ENCODE measurements around the gene SYTL3.
"Not testable (repeated sequence)": the region's sequence is repeated elsewhere in the genome, so short reads cannot be mapped to it uniquely, and the experiment has no call there.

SYTL3 gene

DNA sequence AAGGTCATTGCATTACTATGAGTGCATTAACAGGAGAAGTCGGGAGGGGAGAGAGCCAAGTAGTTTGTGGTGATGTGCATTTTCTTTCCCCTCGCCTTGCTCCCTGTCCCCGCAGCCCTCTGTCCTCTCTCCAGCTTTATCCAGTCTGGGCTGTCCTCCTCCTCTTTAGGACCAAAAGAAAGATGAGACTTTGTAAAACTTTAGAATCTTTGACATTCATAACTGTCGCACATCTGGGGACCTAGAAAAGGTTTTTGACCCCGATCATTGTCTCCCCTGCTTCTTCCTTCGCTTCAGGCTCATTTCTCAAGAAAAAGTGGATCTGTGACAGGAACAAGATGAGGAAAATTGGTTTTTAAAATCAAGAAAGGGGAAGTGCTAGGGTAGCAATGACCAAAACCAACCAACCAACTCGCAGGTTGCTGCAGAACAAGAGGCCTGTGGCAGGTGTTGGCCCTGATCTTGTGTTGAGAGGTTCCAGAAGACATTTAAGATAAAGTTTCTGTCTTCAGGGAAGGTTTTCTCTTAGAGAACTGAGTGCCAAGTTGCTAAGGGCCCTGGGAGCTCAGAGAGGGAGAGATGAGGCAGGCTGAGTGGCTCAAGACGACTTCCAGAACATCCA, 17.6 kb downstream of the SYTL3 start:
- TF ChIP-seq, protein P1, sequence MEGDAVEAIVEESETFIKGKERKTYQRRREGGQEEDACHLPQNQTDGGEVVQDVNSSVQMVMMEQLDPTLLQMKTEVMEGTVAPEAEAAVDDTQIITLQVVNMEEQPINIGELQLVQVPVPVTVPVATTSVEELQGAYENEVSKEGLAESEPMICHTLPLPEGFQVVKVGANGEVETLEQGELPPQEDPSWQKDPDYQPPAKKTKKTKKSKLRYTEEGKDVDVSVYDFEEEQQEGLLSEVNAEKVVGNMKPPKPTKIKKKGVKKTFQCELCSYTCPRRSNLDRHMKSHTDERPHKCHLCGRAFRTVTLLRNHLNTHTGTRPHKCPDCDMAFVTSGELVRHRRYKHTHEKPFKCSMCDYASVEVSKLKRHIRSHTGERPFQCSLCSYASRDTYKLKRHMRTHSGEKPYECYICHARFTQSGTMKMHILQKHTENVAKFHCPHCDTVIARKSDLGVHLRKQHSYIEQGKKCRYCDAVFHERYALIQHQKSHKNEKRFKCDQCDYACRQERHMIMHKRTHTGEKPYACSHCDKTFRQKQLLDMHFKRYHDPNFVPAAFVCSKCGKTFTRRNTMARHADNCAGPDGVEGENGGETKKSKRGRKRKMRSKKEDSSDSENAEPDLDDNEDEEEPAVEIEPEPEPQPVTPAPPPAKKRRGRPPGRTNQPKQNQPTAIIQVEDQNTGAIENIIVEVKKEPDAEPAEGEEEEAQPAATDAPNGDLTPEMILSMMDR (IDR thresholded peaks at IDR 0.05; ENCODE audit: borderline replicate concordance, control extremely low read depth, extremely low read depth, insufficient read depth, missing control alignments): no peak
- DNase-seq (ENCODE audit: low spot score): no peak
- in situ Hi-C loops (cut with MboI; ENCODE audit: low sequenced_read_pairs, unreplicated experiment): no loop called here

DNA sequence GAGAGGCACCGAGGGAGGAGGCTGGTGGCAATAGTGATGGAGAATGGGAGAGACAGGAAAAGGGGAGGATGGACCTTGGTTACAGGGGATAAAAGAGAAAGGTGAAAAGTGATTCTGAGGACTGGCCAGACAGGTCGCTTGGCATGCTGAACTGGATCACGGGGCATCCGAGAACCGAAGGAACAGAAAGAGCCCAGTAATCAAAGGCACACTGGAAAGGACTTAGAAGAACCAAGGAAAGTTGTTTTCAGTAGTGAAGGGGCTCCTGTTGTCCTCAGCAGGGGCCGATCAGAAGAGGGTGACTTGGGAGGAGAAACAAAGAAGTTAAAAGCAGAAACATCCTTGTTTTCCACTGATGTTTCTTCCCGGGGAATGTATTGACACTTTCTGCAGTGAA, 18.9 kb downstream of the SYTL3 start:
- no peak for DNase-seq (ENCODE audit: low spot score)
- in situ Hi-C loops (cut with MboI; ENCODE audit: low sequenced_read_pairs, unreplicated experiment): no loop called here
- TF ChIP-seq, protein P1 (IDR thresholded peaks at IDR 0.05; ENCODE audit: borderline replicate concordance, control extremely low read depth, extremely low read depth, insufficient read depth, missing control alignments): no peak

DNA sequence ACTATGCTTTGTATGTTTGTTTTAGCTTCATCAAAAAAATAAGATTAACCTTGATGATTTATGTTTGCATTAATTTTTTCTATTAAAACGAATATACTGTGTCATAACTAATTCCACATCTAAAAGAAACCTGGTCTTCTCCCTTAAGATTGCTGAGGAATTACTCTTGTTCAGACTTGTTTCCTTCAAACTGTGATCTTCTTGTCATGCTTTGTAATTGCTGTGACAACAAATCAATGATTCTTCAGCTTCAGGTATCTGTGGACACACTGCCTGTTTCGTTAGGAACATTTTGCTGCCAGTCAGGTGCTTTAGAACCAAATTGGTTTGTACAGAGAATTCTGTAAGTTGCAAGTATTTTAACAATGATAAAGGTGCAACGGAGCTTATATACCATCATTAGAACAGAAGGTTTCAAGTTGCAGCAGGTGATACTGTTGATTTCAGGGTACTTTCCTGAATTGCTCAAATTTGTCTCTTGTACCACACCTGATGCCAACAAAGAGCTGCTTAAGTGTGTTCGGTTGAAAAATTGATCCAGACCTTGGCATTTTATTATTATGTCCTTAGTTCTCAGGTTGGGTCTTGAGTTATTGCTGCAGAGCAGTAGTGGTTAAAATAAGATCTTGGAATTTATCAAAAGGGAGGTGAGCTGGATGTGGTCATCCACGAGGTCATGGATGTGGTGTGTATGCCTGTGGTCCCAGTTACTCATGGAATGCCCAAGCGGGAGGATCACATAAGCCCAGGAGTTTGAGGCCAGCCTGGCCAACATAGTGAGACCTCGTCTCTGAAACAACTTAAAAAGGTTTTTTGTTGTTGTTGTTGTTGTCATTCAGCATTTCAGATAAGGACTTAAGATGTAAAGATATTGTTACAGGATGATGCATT, 19.5 kb downstream of the SYTL3 start:
- DNase-seq (ENCODE audit: low spot score): no peak
- TF ChIP-seq, protein P1 (IDR thresholded peaks at IDR 0.05; ENCODE audit: borderline replicate concordance, control extremely low read depth, extremely low read depth, insufficient read depth, missing control alignments): no peak
- in situ Hi-C loops (cut with MboI; ENCODE audit: low sequenced_read_pairs, unreplicated experiment): no loop called here

DNA sequence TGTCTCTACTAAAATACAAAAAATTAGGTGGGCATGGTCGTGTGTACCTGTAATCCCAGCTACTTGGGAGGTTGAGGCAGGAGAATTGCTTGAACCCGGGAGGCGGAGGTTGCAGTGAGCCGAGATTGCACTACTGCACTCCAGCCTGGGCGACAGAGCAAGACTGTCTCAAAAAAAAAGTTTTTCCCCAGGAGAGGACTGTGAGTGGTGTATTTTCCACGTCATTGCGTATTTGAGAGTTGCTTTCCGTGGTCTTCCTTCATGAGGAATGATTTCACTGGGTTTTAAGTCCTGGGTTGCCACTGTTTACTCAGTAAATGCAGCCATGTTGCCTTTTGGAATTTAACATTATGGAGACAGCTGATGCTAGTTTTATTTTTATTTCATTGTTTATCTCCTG, 22.3 kb downstream of the SYTL3 start:
- in situ Hi-C loops (cut with MboI; ENCODE audit: low sequenced_read_pairs, unreplicated experiment); DNase-seq (ENCODE audit: low spot score): not testable (repeated sequence)

DNA sequence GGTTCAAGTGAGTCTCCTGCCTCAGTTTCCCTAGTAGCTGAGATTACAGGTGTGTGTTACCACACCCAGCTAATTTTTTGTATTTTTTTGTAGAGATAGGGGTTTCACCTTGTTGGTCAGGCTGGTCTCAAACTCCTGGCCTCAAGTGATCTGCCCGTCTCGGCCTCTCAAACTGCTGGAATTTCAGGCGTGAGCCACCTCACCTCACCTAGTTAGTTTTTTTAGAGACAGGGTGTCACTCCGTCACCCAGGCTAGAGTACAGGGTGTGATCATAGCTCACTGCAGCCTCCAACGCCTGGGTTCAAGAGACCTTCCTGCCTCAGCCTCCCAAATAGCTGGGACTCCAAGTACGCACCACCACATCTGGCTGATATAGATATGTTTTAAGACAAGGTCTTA, 22.9 kb downstream of the SYTL3 start:
- DNase-seq (ENCODE audit: low spot score): no peak
- in situ Hi-C loops (cut with MboI; ENCODE audit: low sequenced_read_pairs, unreplicated experiment): no loop called here
- TF ChIP-seq, protein P1 (IDR thresholded peaks at IDR 0.05; ENCODE audit: borderline replicate concordance, control extremely low read depth, extremely low read depth, insufficient read depth, missing control alignments): no peak

DNA sequence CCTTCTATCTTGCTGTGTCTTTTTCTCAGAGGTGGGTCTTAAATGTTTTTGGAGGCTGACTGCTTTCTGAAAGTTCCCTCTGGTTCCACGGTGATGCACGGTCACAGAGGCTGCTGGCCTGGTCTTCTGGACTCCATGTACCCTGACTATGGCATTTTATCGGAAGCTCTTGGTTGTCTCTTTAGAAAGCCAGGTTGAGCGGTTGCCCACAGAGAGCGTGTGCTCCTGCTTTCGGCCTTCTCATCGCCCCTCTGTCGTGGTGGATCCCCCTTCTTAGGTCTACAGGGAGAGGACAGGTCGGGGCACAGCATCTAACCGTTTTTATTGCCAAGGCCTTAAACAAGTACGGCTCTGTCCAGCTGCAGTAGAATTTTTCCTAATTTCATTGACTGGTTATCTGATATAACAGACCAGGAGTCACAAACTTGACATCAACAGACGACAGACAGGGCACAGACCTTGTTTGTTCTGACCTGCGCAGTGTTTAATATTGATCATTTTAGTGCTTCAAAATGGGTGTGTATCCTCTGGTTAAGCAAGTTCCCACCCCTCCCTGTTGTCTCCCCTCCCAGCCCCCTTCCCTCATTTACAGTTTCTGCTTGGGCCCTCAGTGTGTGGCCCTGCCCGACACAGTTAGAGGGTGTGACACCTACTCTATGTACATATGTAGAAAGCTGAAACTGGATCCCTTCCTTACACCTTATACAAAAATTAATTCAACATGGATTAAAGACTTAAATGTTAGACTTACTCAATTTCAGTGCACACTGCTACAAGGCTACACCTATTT, 24.7 kb downstream of the SYTL3 start:
- no peak for DNase-seq (ENCODE audit: low spot score)
- TF ChIP-seq, protein P1 (IDR thresholded peaks at IDR 0.05; ENCODE audit: borderline replicate concordance, control extremely low read depth, extremely low read depth, insufficient read depth, missing control alignments): no peak
- in situ Hi-C loops (cut with MboI; ENCODE audit: low sequenced_read_pairs, unreplicated experiment): no loop called here

DNA sequence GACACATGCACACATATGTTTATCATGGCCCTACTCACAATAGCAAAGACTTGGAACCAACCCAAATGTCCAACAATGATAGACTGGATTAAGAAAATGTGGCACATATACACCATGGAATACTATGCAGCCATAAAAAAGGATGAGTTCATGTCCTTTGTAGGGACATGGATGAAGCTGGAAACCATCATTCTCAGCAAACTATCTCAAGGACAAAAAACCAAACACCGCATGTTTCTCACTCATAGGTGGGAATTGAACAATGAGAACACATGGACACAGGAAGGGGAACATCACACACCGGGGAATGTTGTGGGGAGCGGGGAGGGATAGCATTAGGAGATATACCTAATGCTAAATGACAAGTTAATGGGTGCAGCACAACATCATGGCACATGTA, 27.2 kb downstream of the SYTL3 start:
- in situ Hi-C loops (cut with MboI; ENCODE audit: low sequenced_read_pairs, unreplicated experiment); DNase-seq (ENCODE audit: low spot score): not testable (repeated sequence)

Measured in GM13976 (cell line).